NCI-H146 (cell line): Measurements from ENCODE around the gene KRTAP9-7.
"Not testable (repeated sequence)": the region's sequence is repeated elsewhere in the genome, so short reads cannot be mapped to it uniquely, and the experiment has no call there.

ENCODE experiments used
- DNase-seq: peaks from one replicate; lab custom pipeline; 2025; lab: John Stamatoyannopoulos, UW

KRTAP9-7 gene

GRCh38 chr17:41275648-41276190 is at the start of gene KRTAP9-7:
Gene KRTAP9-7, plus strand, starts transcription at chr17:41275698. Its CDS starts 0 bp downstream, at chr17:41275698.
- not testable (repeated sequence) for DNase-seq

- DNase-seq: no peak
Observed at GRCh38 chr17:41226051-41226450, 49.4 kb upstream of the KRTAP9-7 start.

- DNase-seq: not testable (repeated sequence)
Observed at GRCh38 chr17:41226598-41227095, 48.9 kb upstream of the KRTAP9-7 start, which contains the start of gene KRTAP9-2. Gene KRTAP9-2, plus strand, starts transcription at chr17:41226648. Its CDS starts 7 bp downstream, at chr17:41226655.

- DNase-seq: no peak
Observed at GRCh38 chr17:41230094-41230493, 45.4 kb upstream of the KRTAP9-7 start.

- DNase-seq: no peak
Observed at GRCh38 chr17:41231731-41232130, 43.8 kb upstream of the KRTAP9-7 start.

GRCh38 chr17:41232399-41233105 is 42.9 kb upstream of the KRTAP9-7 start, which contains the start of gene KRTAP9-3:
Gene KRTAP9-3, plus strand, starts transcription at chr17:41232449. Its CDS starts 53 bp downstream, at chr17:41232502.
- DNase-seq: not testable (repeated sequence)

GRCh38 chr17:41237116-41237515 is 38.4 kb upstream of the KRTAP9-7 start:
- not testable (repeated sequence) for DNase-seq

- DNase-seq: not testable (repeated sequence)
Observed at GRCh38 chr17:41237949-41238437, 37.5 kb upstream of the KRTAP9-7 start, which contains the start of gene KRTAP9-8. Gene KRTAP9-8, plus strand, starts transcription at chr17:41237999. Its CDS starts 53 bp downstream, at chr17:41238052.

- not testable (repeated sequence) for DNase-seq
Observed at GRCh38 chr17:41246995-41247787, 28.3 kb upstream of the KRTAP9-7 start.

- not testable (repeated sequence) for DNase-seq
Observed at GRCh38 chr17:41249637-41250240, 25.8 kb upstream of the KRTAP9-7 start, which contains the start of gene KRTAP9-4. Gene KRTAP9-4, plus strand, starts transcription at chr17:41249687. Its CDS starts 34 bp downstream, at chr17:41249721.

GRCh38 chr17:41251261-41251660 is 24.2 kb upstream of the KRTAP9-7 start:
- no peak for DNase-seq

GRCh38 chr17:41254861-41255260 is 20.6 kb upstream of the KRTAP9-7 start:
- DNase-seq: no peak

- not testable (repeated sequence) for DNase-seq
Observed at GRCh38 chr17:41255381-41256290, 19.9 kb upstream of the KRTAP9-7 start, which contains the start of gene KRTAP9-9. Gene KRTAP9-9, plus strand, starts transcription at chr17:41255384.

- DNase-seq: no peak
Observed at GRCh38 chr17:41256291-41256685, 19.2 kb upstream of the KRTAP9-7 start.

GRCh38 chr17:41258406-41258805 is 17.1 kb upstream of the KRTAP9-7 start:
- no peak for DNase-seq

- no peak for DNase-seq
Observed at GRCh38 chr17:41263212-41263611, 12.3 kb upstream of the KRTAP9-7 start.

GRCh38 chr17:41264599-41264998 is 10.9 kb upstream of the KRTAP9-7 start:
- no peak for DNase-seq

- DNase-seq: no peak
Observed at GRCh38 chr17:41265078-41265477, 10.4 kb upstream of the KRTAP9-7 start, which contains the start of gene KRTAP9-6. Gene KRTAP9-6, plus strand, starts transcription at chr17:41265378. Its CDS starts 0 bp downstream, at chr17:41265378.

- DNase-seq: no peak
Observed at GRCh38 chr17:41267711-41268110, 7.8 kb upstream of the KRTAP9-7 start.

- DNase-seq: not testable (repeated sequence)
Observed at GRCh38 chr17:41271323-41271722, 4.2 kb upstream of the KRTAP9-7 start.
